Nephron progenitor cell (in vitro differentiated cells): Measurements from ENCODE around the gene CADM1.

Experiments used
- DNase-seq: peaks from one replicate; pipeline ENCODE4 v3.0.0; 2021
- H3K27ac Mint-ChIP-seq: 2 replicates; pipeline ENCODE4 v1.8.0; 2021; ENCODE audit warnings: mild to moderate bottlenecking, moderate library complexity, mixed read lengths
- H3K27me3 Mint-ChIP-seq: 2 replicates; pipeline ENCODE4 v1.8.0; 2021; ENCODE audit warnings: mild to moderate bottlenecking, low read depth, mixed read lengths; ENCODE audit not compliant: poor library complexity
- H3K36me3 Mint-ChIP-seq: 2 replicates; pipeline ENCODE4 v1.8.0; 2021; ENCODE audit warnings: low read depth, mixed read lengths
- H3K4me1 Mint-ChIP-seq: 2 replicates; pipeline ENCODE4 v1.8.0; 2021; ENCODE audit warnings: mixed read lengths
- H3K4me3 Mint-ChIP-seq: 2 replicates; pipeline ENCODE4 v1.8.0; 2021; ENCODE audit warnings: mild to moderate bottlenecking, moderate library complexity, mixed read lengths
- H3K9me3 Mint-ChIP-seq: 2 replicates; pipeline ENCODE4 v1.8.0; 2021; ENCODE audit warnings: mild to moderate bottlenecking, moderate library complexity, mixed read lengths
- CTCF ChIP-seq: fragments of 200-600 bp; sonication (generic); IDR thresholded peaks from 2 replicates; pipeline ENCODE4 v1.5.0; 2021; ENCODE audit warnings: antibody characterized with exemption

CADM1 gene

DNA sequence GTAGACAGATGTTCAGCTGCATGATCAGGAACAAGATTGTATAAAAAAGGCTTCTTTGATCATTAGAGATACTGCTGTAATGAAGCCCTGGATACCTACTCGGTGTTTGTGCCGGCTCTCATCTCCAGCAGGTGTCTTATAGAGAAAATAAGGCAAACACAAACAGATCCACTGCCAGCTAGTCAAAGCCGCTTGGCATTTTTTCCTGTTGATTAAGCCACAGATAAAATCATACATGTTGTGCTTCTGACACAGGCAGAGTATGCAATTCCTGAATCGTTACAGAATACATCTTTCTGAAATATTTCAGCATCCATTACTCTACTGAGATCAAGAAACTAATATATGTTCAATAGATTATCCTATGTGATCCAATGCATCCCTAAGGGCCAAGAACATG is 206.9 kb downstream of the CADM1 start:
- Mint-ChIP-seq H3K4me1 (peaks cover 80% of the 10 kb centered on the region), H3K27ac (peak overlapping the region; percentile 67), H3K36me3 (peaks cover 24% of the 10 kb centered on the region), H3K4me3 (no peak overlapping the region), H3K9me3 (no peaks in the 10 kb centered on the region), H3K27me3 (peaks cover 3% of the 10 kb centered on the region)
- DNase-seq = no peak
- no peak for TF ChIP-seq CTCF

- H3K4me1 Mint-ChIP-seq = peaks cover 83% of the 10 kb centered on the region
- peak overlapping the region; percentile 6 for H3K4me3 Mint-ChIP-seq
- H3K36me3 Mint-ChIP-seq = peaks cover 27% of the 10 kb centered on the region
- no peaks in the 10 kb centered on the region for H3K9me3 Mint-ChIP-seq
- peaks cover 3% of the 10 kb centered on the region for H3K27me3 Mint-ChIP-seq
- no peak for TF ChIP-seq CTCF
- peak overlapping the region; percentile 92 for H3K27ac Mint-ChIP-seq
- DNase-seq = no peak
Measured at GRCh38 chr11:115291325-115291724, 212.9 kb downstream of the CADM1 start.

DNA sequence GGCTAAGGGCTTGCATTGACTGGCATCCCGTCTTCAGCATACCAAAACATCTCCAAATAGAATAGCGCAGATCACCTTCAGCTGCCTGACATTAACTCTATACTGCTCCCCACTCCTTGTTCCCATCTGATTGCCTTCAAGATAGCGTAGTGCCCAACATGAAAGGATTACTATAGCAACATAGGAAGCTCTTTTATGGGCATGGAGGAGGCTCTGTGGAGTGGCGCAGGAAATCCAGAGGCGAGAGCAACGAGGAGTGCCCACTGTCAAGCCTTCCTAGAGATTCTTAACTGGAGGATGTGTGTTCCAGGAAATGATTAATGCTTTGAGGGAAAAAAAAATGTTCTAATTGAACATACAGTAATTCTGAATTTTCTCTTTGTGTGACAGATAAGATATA is 213.3 kb downstream of the CADM1 start:
- TF ChIP-seq CTCF = no peak
- Mint-ChIP-seq H3K9me3 (no peaks in the 10 kb centered on the region), H3K4me3 (no peak overlapping the region), H3K4me1 (peaks cover 85% of the 10 kb centered on the region), H3K27ac (peak overlapping the region; percentile 81), H3K36me3 (peaks cover 25% of the 10 kb centered on the region), H3K27me3 (peaks cover 3% of the 10 kb centered on the region)
- no peak for DNase-seq

DNA sequence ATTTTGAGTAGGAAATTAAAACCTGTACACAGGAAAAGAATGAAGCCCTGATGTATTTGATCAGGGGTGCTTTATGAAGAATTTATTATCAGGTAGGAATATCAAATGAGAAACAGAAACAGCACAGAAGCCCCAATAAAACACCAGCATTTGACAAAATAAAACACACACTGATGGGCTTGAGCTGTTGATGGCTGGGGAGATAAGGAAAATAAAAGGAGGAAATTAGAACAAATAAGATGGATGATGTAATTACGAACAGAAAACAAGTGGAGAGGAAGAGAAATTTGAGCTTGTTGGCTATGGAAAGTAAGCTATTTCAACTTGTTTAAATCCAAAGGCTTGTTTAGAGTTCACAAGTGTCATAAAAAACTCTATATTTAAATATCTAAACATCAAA is 213.7 kb downstream of the CADM1 start:
- H3K4me3 Mint-ChIP-seq = no peak overlapping the region
- H3K9me3 Mint-ChIP-seq = no peaks in the 10 kb centered on the region
- peaks cover 83% of the 10 kb centered on the region for H3K4me1 Mint-ChIP-seq
- H3K36me3 Mint-ChIP-seq = peaks cover 23% of the 10 kb centered on the region
- no peak for DNase-seq
- peaks cover 3% of the 10 kb centered on the region for H3K27me3 Mint-ChIP-seq
- TF ChIP-seq CTCF = no peak
- H3K27ac Mint-ChIP-seq = peak overlapping the region; percentile 68

DNA sequence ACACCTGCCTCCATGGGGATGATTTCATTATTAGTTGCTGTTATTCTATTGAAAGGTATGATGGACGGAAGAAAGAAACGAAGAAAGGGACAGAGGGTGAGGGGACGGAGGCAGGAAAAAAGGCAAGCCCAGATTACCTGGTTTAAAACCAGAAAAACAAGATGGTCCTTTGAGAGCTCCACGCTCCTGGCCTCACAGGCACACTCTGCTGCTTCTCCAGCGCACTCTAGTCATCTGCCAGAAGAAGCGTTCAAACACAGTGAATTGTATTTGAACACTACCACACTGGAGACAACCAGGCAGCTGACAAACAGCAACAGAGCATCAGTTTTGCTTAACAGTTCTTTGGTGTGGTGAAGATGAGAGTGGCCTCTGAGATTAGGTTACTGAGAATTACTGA is 216.9 kb downstream of the CADM1 start:
- Mint-ChIP-seq H3K27me3 (no peaks in the 10 kb centered on the region), H3K36me3 (peaks cover 9% of the 10 kb centered on the region), H3K27ac (peak overlapping the region; percentile 69), H3K4me3 (no peak overlapping the region), H3K9me3 (no peaks in the 10 kb centered on the region), H3K4me1 (peaks cover 83% of the 10 kb centered on the region)
- TF ChIP-seq CTCF = no peak
- DNase-seq = no peak

GRCh38 chr11:115286614-115287013 is 217.6 kb downstream of the CADM1 start:
- H3K36me3 Mint-ChIP-seq = peaks cover 9% of the 10 kb centered on the region
- peaks cover 76% of the 10 kb centered on the region for H3K4me1 Mint-ChIP-seq
- H3K4me3 Mint-ChIP-seq = no peak overlapping the region
- no peak for DNase-seq
- no peaks in the 10 kb centered on the region for H3K27me3 Mint-ChIP-seq
- H3K27ac Mint-ChIP-seq = peak overlapping the region; percentile 69
- TF ChIP-seq CTCF = no peak
- no peaks in the 10 kb centered on the region for H3K9me3 Mint-ChIP-seq
